IMR-90 (cell line): ENCODE data around the gene MYL2. TPM values are rescaled to one million over a fixed set of nuclear protein-coding genes. Genes with fewer than 3 reads are reported as not detected.

Experiments used
- ATAC-seq: fragments of 200-7000 bp; cut with Tn5 transposase; 2 replicates; pipeline ENCODE4 v1.9.1; 2020; ENCODE audit warnings: low read depth, mild to moderate bottlenecking, moderate library complexity
- BruUV-seq: library from RNA; stranded (reverse); fragments of 400-500 nt; replicated peaks from 2 replicates; lab custom pipeline; 2021; lab: Mats Ljungman, UMichigan
- CTCF ChIA-PET: fragments of 300-600 bp; formaldehyde crosslinking; extraction: SDS; loops from one replicate; lab custom pipeline; 2021; ENCODE audit warnings: antibody characterized with exemption; lab: Yijun Ruan, JAX
- POLR2A ChIA-PET: fragments of 300-600 bp; sonication (Branson Sonifier 250); formaldehyde crosslinking; loops from one replicate; lab custom pipeline; 2022; ENCODE audit warnings: antibody characterized with exemption; ENCODE audit not compliant: unreplicated experiment; lab: Charles Lee
- DNase-seq: peaks from one replicate; pipeline ENCODE4 v3.0.0; 2013
- H2AFZ ChIP-seq: replicated peaks from 2 replicates; pipeline ENCODE3; 2013; ENCODE audit warnings: low read length, mild to moderate bottlenecking; ENCODE audit not compliant: poor library complexity
- H2AK5ac ChIP-seq: 2 replicates; pipeline ENCODE4 v1.6.1; 2013; ENCODE audit warnings: low read depth, low read length, inconsistent platforms
- H2AK9ac ChIP-seq: replicated peaks from 2 replicates; pipeline ENCODE3; 2013; ENCODE audit warnings: mild to moderate bottlenecking, low read depth, low read length, moderate library complexity; ENCODE audit not compliant: poor library complexity
- H2BK120ac ChIP-seq: 2 replicates; pipeline ENCODE4 v1.6.1; 2013; ENCODE audit warnings: low read depth, low read length, inconsistent platforms
- H2BK15ac ChIP-seq: 3 replicates; pipeline ENCODE4 v1.6.1; 2013; ENCODE audit warnings: low read depth, low read length, inconsistent platforms
- H2BK20ac ChIP-seq: 2 replicates; pipeline ENCODE4 v1.6.1; 2013; ENCODE audit warnings: low read depth, mild to moderate bottlenecking, inconsistent platforms, low read length, moderate library complexity
- H2BK5ac ChIP-seq: 2 replicates; pipeline ENCODE4 v1.6.1; 2013; ENCODE audit warnings: mild to moderate bottlenecking, low read depth, low read length, inconsistent platforms; ENCODE audit not compliant: poor library complexity, severe bottlenecking
- H3K14ac ChIP-seq: replicated peaks from 2 replicates; pipeline ENCODE4 v1.6.1; 2013; ENCODE audit warnings: low read depth, low read length, inconsistent platforms
- H3K18ac ChIP-seq: 2 replicates; pipeline ENCODE4 v1.6.1; 2013; ENCODE audit warnings: low read depth, low read length, control low read depth
- H3K23ac ChIP-seq: 2 replicates; pipeline ENCODE4 v1.6.1; 2013; ENCODE audit warnings: low read depth, low read length, inconsistent platforms
- H3K27ac ChIP-seq: 2 replicates; pipeline ENCODE4 v1.5.1; 2013; ENCODE audit warnings: mild to moderate bottlenecking, control low read depth, low read length; ENCODE audit not compliant: insufficient read depth
- H3K27me3 ChIP-seq: 2 replicates; pipeline ENCODE4 v1.6.1; 2013; ENCODE audit warnings: low read length; ENCODE audit not compliant: control insufficient read depth, insufficient read depth
- H3K36me3 ChIP-seq: 2 replicates; pipeline ENCODE4 v1.6.1; 2013; ENCODE audit warnings: low read length, mixed read lengths; ENCODE audit not compliant: control insufficient read depth, insufficient read depth
- H3K4ac ChIP-seq: 2 replicates; pipeline ENCODE4 v1.6.1; 2013; ENCODE audit warnings: low read depth, low read length, inconsistent platforms
- H3K4me1 ChIP-seq: 2 replicates; pipeline ENCODE4 v1.6.1; 2013; ENCODE audit warnings: low read length, mixed read lengths; ENCODE audit not compliant: control insufficient read depth, insufficient read depth
- H3K4me2 ChIP-seq: 2 replicates; pipeline ENCODE4 v1.6.1; 2013; ENCODE audit warnings: low read depth, mild to moderate bottlenecking, control low read depth, low read length, moderate library complexity
- H3K4me3 ChIP-seq: 2 replicates; pipeline ENCODE4 v1.5.1; 2013; ENCODE audit warnings: low read depth, mild to moderate bottlenecking, control low read depth, low read length, moderate library complexity; ENCODE audit not compliant: insufficient read depth
- H3K56ac ChIP-seq: 2 replicates; pipeline ENCODE4 v1.6.1; 2013; ENCODE audit warnings: low read length, inconsistent platforms; ENCODE audit not compliant: insufficient read depth; ENCODE audit errors: extremely low read depth
- H3K79me1 ChIP-seq, 2 experiments: 2 replicates each; pipeline ENCODE4 v1.6.1; 2013; ENCODE audit warnings: low read length in 2 of 2, inconsistent platforms in 1 of 2, low read depth in 1 of 2
- H3K9ac ChIP-seq: 2 replicates; pipeline ENCODE4 v1.6.1; 2013; ENCODE audit warnings: low read depth, low read length, control low read depth
- H3K9me1 ChIP-seq: 2 replicates; pipeline ENCODE4 v1.6.1; 2013; ENCODE audit warnings: low read length, inconsistent platforms; ENCODE audit not compliant: insufficient read depth
- H3K9me3 ChIP-seq: 2 replicates; pipeline ENCODE4 v1.6.1; 2013; ENCODE audit warnings: low read length; ENCODE audit not compliant: control insufficient read depth, insufficient read depth
- H4K20me1 ChIP-seq: 2 replicates; pipeline ENCODE4 v1.6.1; 2013; ENCODE audit warnings: low read length, inconsistent platforms; ENCODE audit not compliant: insufficient read depth
- H4K5ac ChIP-seq: 2 replicates; pipeline ENCODE4 v1.6.1; 2013; ENCODE audit warnings: mild to moderate bottlenecking, low read depth, low read length, control low read depth
- H4K8ac ChIP-seq, 2 experiments: 2 replicates each; pipeline ENCODE4 v1.6.1; 2013; ENCODE audit warnings: low read depth in 2 of 2, low read length in 2 of 2, control low read depth in 1 of 2, inconsistent platforms in 1 of 2
- H4K91ac ChIP-seq: 2 replicates; pipeline ENCODE4 v1.6.1; 2013; ENCODE audit warnings: low read depth, low read length, inconsistent platforms; ENCODE audit not compliant: insufficient read depth
- CHD1 ChIP-seq: IDR thresholded peaks from 2 replicates; pipeline ENCODE4 v1.6.1; 2012; ENCODE audit warnings: low read depth, low read length, improper control_type of control experiment
- CTCF ChIP-seq: conservative IDR thresholded peaks from 2 replicates; pipeline ENCODE4 v1.5.1; 2012; ENCODE audit warnings: mild to moderate bottlenecking, low read depth, low read length, improper control_type of control experiment
- RAD21 ChIP-seq: IDR thresholded peaks from 2 replicates; pipeline ENCODE4 v1.6.1; 2012; ENCODE audit warnings: low read length, improper control_type of control experiment
- RFX5 ChIP-seq: IDR thresholded peaks from 2 replicates; pipeline ENCODE4 v1.8.0; 2012; ENCODE audit warnings: low read depth, mild to moderate bottlenecking, low read length, moderate library complexity
- WGBS, 2 experiments: methylation state at CpG; one replicate each; pipeline versions ENCODE4 v1.1.5 to v1.1.7; 2013; ENCODE audit warnings: missing lambda C conversion rate in 2 of 2; ENCODE audit not compliant: insufficient read length in 1 of 2; ENCODE audit errors: extremely low coverage in 2 of 2; 5-methylcytosine and 5-hydroxymethylcytosine counted together
- dilution Hi-C: fragments of 300-500 bp; cut with HindIII; formaldehyde crosslinking; loops from one replicate; pipeline ENCODE4 v1.14.3; 2018; ENCODE audit warnings: low sequenced_read_pairs; ENCODE audit not compliant: unreplicated experiment
- in situ Hi-C: fragments of 300-500 bp; cut with MboI; formaldehyde crosslinking; loops from 3 replicates; pipeline ENCODE4 v1.14.3; 2019; ENCODE audit warnings: low sequenced_read_pairs, inconsistent platforms, mixed read lengths
- intact Hi-C: fragments of 100-400 bp; cut with micrococcal nuclease; formaldehyde crosslinking; loops from 2 replicates; pipeline ENCODE4 v1.10.0; 2022
- polyA plus RNA-seq, 3 experiments: library from polyadenylated mRNA; depleted of rRNA; stranded (reverse); fragments of >200 nt; gene quantifications; 2 replicates each; pipeline ENCODE4 v1.2.3, GENCODE V29; 2012; ENCODE audit warnings: low replicate concordance in 1 of 3
- total RNA-seq: library from RNA; depleted of rRNA; stranded (reverse); fragments of >200 nt; gene quantifications from 2 replicates; pipeline ENCODE4 v1.2.3, GENCODE V29; 2012

MYL2 gene
- total and polyA plus RNA-seq, 2 of the 4 experiments (the other 2 are of a cell fraction): not detected

GRCh38 chr12:110928700-110929099, 8.3 kb upstream of the MYL2 start:
- Histone ChIP-seq H3K79me1 (no peaks in the 10 kb centered on the region), H3K36me3 (no peaks in the 10 kb centered on the region), H3K27me3 (no peaks in the 10 kb centered on the region), H2BK20ac (no peak overlapping the region), H3K9ac (no peak overlapping the region), H2BK15ac (no peak overlapping the region), H2BK120ac (no peak overlapping the region), H3K23ac (no peak overlapping the region), H4K91ac (no peak overlapping the region), H3K4ac (no peak overlapping the region), H2AK9ac (no peak overlapping the region), H2AFZ (no peak overlapping the region), H2BK5ac (no peak overlapping the region), H3K4me1 (no peaks in the 10 kb centered on the region), H4K5ac (no peak overlapping the region), H3K18ac (no peak overlapping the region), H3K56ac (no peak overlapping the region), H4K20me1 (no peaks in the 10 kb centered on the region), H3K4me3 (no peak overlapping the region), H3K14ac (no peak overlapping the region), H3K4me2 (no peak overlapping the region), H3K9me1 (0 out of 2 replicates have a peak, but pooled peaks cover 2% of the 10 kb centered on the region), H3K27ac (no peak overlapping the region), H2AK5ac (no peak overlapping the region), H3K9me3 (no peaks in the 10 kb centered on the region), H4K8ac (no peak overlapping the region)
- TF ChIP-seq RAD21: no peak
- TF ChIP-seq CTCF: no peak
- TF ChIP-seq CHD1: no peak
- no peak for TF ChIP-seq RFX5
- DNase-seq (no peak), ATAC-seq (no peak)
- BruUV-seq: no TSS peak
- WGBS, 2 experiments: 52% methylated on average over 2 of the region's 7 CpGs; no CpG with 5 or more reads in 1 of the 2 experiments
- intact Hi-C loops (no loop called here), dilution Hi-C loops (no loop called here), in situ Hi-C loops (no loop called here)
- POLR2A ChIA-PET: no interaction called here
- CTCF ChIA-PET: no interaction called here
